ENCODE results near the gene NOL3.

Gene NOL3

GRCh38 chr16:67148656-67149275, 21.6 kb upstream of the NOL3 start:
- no peak for TF ChIP-seq POLR2AphosphoS5 (IDR thresholded peaks at IDR 0.05; ENCODE audit: low read depth)
- Histone ChIP-seq H3K27me3 (ENCODE audit: insufficient read depth, poor library complexity, severe bottlenecking) (peaks cover 14% of the 10 kb centered on the region), H3K27ac (replicated peaks) (no peak overlapping the region), H3K4me3 (replicated peaks; ENCODE audit: insufficient read depth, low read length) (no peak overlapping the region)
- no peak for DNase-seq (ENCODE audit: low read depth in 1 of 2, low spot score in 1 of 2)

GRCh38 chr16:67149276-67150046, 20.9 kb upstream of the NOL3 start:
- peaks cover 14% of the 10 kb centered on the region for H3K27me3 ChIP-seq (ENCODE audit: insufficient read depth, poor library complexity, severe bottlenecking)
- H3K4me3 ChIP-seq (replicated peaks; ENCODE audit: insufficient read depth, low read length): no peak overlapping the region
- DNase-seq (ENCODE audit: low read depth in 1 of 2, low spot score in 1 of 2): no peak
- H3K27ac ChIP-seq (replicated peaks): no peak overlapping the region
- TF ChIP-seq POLR2AphosphoS5 (IDR thresholded peaks at IDR 0.05; ENCODE audit: low read depth) (no peak), REST (IDR thresholded peaks at IDR 0.05; ENCODE audit: insufficient replicate concordance, low read depth) (no peak), GABPA (IDR thresholded peaks at IDR 0.05; ENCODE audit: low read depth) (no peak), SPI1 (IDR thresholded peaks at IDR 0.05; ENCODE audit: borderline replicate concordance, low read depth) (no peak), CTCF (IDR thresholded peaks at IDR 0.05; ENCODE audit: insufficient read depth, low read length) (no peak)

GRCh38 chr16:67150047-67150832, 20.1 kb upstream of the NOL3 start:
- TF ChIP-seq POLR2AphosphoS5 (IDR thresholded peaks at IDR 0.05; ENCODE audit: low read depth) (no peak), CTCF (IDR thresholded peaks at IDR 0.05; ENCODE audit: insufficient read depth, low read length) (no peak), GABPA (IDR thresholded peaks at IDR 0.05; ENCODE audit: low read depth) (no peak), SPI1 (IDR thresholded peaks at IDR 0.05; ENCODE audit: borderline replicate concordance, low read depth) (no peak), REST (IDR thresholded peaks at IDR 0.05; ENCODE audit: insufficient replicate concordance, low read depth) (no peak)
- Histone ChIP-seq H3K4me3 (replicated peaks; ENCODE audit: insufficient read depth, low read length) (peak overlapping the region; percentile 29), H3K27ac (replicated peaks) (no peak overlapping the region), H3K27me3 (ENCODE audit: insufficient read depth, poor library complexity, severe bottlenecking) (peaks cover 14% of the 10 kb centered on the region)
- no peak for DNase-seq (ENCODE audit: low read depth in 1 of 2, low spot score in 1 of 2)

GRCh38 chr16:67150833-67151396, 19.4 kb upstream of the NOL3 start, which contains the start of gene B3GNT9:
TSS of gene B3GNT9 (minus strand) at chr16:67150998. CDS start at chr16:67150485, 513 bp downstream.
- peaks cover 16% of the 10 kb centered on the region for H3K27me3 ChIP-seq (ENCODE audit: insufficient read depth, poor library complexity, severe bottlenecking)
- DNase-seq (ENCODE audit: low read depth in 1 of 2, low spot score in 1 of 2): no peak
- peak within 1 kb of the TSS; percentile 29 for H3K4me3 ChIP-seq (replicated peaks; ENCODE audit: insufficient read depth, low read length)
- TF ChIP-seq REST (IDR thresholded peaks at IDR 0.05; ENCODE audit: insufficient replicate concordance, low read depth) (no peak), POLR2AphosphoS5 (IDR thresholded peaks at IDR 0.05; ENCODE audit: low read depth) (no peak), CTCF (IDR thresholded peaks at IDR 0.05; ENCODE audit: insufficient read depth, low read length) (no peak), GABPA (IDR thresholded peaks at IDR 0.05; ENCODE audit: low read depth) (no peak), SPI1 (IDR thresholded peaks at IDR 0.05; ENCODE audit: borderline replicate concordance, low read depth) (no peak)
- H3K27ac ChIP-seq (replicated peaks): no peak within 1 kb of the TSS
